GM19438 (cell line): ENCODE data around the gene CTSO.

Source experiments
- ATAC-seq: cut with Tn5 transposase; IDR thresholded peaks from one replicate; pipeline ENCODE4 v1.9.1; 2021; ENCODE audit warnings: low read depth; ENCODE audit not compliant: unreplicated experiment

Gene CTSO

GRCh38 chr4:155953151-155954117, at the start of gene CTSO:
TSS of gene CTSO (minus strand) at chr4:155953866. CDS start at chr4:155953847, 19 bp downstream.
- ATAC-seq, result peak; percentile 97

- ATAC-seq, result no peak
These were observed 46.8 kb upstream of the CTSO start for GRCh38 chr4:156000491-156000890.

GRCh38 chr4:155999725-156000124, 46.1 kb upstream of the CTSO start:
- ATAC-seq, result no peak

GRCh38 chr4:155995069-155995468, 41.4 kb upstream of the CTSO start:
- no peak for ATAC-seq

- ATAC-seq, result no peak
These were observed 30.6 kb upstream of the CTSO start for GRCh38 chr4:155984106-155984797.

- ATAC-seq, result no peak
These were observed 29.2 kb upstream of the CTSO start for GRCh38 chr4:155982736-155983385.

- no peak for ATAC-seq
These were observed 25.1 kb upstream of the CTSO start for GRCh38 chr4:155978810-155979209.

- no peak for ATAC-seq
These were observed 21.8 kb upstream of the CTSO start for GRCh38 chr4:155975511-155975910.

- peak; percentile 2 for ATAC-seq
These were observed 21.3 kb upstream of the CTSO start for GRCh38 chr4:155974996-155975395.

GRCh38 chr4:155974476-155974749, 20.7 kb upstream of the CTSO start:
- ATAC-seq, result peak; percentile 92

- ATAC-seq, result peak; percentile 30
These were observed 20.2 kb upstream of the CTSO start for GRCh38 chr4:155973639-155974475.

GRCh38 chr4:155972098-155972497, 18.4 kb upstream of the CTSO start:
- ATAC-seq, result peak; percentile 60

GRCh38 chr4:155966731-155967395, 13.2 kb upstream of the CTSO start:
- ATAC-seq, result no peak

GRCh38 chr4:155966171-155966570, 12.5 kb upstream of the CTSO start:
- no peak for ATAC-seq

- no peak for ATAC-seq
These were observed 10.6 kb upstream of the CTSO start for GRCh38 chr4:155964016-155964891.

GRCh38 chr4:155962767-155963166, 9.1 kb upstream of the CTSO start:
- no peak for ATAC-seq

GRCh38 chr4:155961575-155961974, 7.9 kb upstream of the CTSO start:
- no peak for ATAC-seq

GRCh38 chr4:155960522-155960921, 6.9 kb upstream of the CTSO start:
- no peak for ATAC-seq

- ATAC-seq, result no peak
These were observed 5.8 kb upstream of the CTSO start for GRCh38 chr4:155959417-155959816.
